LHCN-M2 (cell line): ENCODE measurements around the gene ASB1. TPM values are rescaled to one million over a fixed set of nuclear protein-coding genes. Genes with fewer than 3 reads are reported as not detected.

Source experiments
- DNase-seq: peaks from one replicate; pipeline ENCODE4 v3.0.0-alpha.2; 2012; ENCODE audit warnings: low read depth
- polyA plus RNA-seq: library from polyadenylated mRNA; unstranded; fragments of >200 nt; gene quantifications from one replicate; pipeline ENCODE4 v1.2.1, GENCODE V29; 2012; ENCODE audit warnings: missing spikeins
- total RNA-seq: library from RNA; depleted of rRNA; stranded (reverse); fragments of >200 nt; gene quantifications from 2 replicates; pipeline ENCODE4 v1.2.3, GENCODE V29; 2014; rRNA removed

Gene ASB1, protein sequence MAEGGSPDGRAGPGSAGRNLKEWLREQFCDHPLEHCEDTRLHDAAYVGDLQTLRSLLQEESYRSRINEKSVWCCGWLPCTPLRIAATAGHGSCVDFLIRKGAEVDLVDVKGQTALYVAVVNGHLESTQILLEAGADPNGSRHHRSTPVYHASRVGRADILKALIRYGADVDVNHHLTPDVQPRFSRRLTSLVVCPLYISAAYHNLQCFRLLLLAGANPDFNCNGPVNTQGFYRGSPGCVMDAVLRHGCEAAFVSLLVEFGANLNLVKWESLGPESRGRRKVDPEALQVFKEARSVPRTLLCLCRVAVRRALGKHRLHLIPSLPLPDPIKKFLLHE
- total RNA-seq, result 23.8 and 30.4 TPM in 2 replicates
- polyA plus RNA-seq, result 41.7 TPM

- DNase-seq, result peak; percentile 77
These were observed at the start of gene ASB1 for GRCh38 chr2:238426568-238427434. TSS of gene ASB1 (plus strand) at chr2:238426927. CDS start at chr2:238427071, 144 bp downstream.

- peak; percentile 51 for DNase-seq
These were observed 48.3 kb upstream of the ASB1 start for GRCh38 chr2:238378230-238379095.

DNA sequence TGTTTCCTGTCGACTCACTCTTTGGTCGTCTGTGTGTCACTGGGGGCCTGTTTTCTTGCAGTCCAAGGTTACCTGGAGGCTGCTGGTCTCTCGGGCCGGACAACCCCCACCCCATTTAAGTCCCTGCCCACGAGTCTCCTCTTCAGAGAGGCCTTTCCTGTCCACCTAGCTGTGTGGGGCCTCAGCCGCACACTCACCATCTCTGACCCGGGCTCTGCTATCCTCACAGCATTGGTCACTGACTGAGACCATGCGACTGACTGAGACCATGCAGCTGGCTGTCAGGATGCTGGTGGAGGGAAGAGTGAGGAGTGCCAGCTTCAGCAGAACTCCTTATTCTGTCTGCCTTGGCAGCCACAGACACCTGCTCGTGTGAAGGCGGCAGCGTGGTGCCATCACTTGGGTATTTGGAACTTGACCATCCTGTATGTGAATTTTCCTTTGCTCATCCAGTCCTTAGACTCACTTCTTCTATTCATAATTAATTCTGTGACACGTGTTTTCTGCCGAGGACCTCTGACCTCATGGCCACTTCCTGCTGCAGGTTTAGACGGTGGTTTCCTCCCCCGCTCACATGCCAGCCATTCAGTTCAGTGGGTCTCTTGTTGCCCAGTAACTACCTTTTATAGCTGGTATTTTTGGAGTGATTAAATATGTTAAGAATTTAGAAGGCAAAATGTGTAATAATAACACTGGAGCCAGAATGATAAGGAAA is 47.5 kb upstream of the ASB1 start:
- peak; percentile 81 for DNase-seq

GRCh38 chr2:238380336-238380735 is 46.4 kb upstream of the ASB1 start:
- DNase-seq, result no peak

- peak; percentile 93 for DNase-seq
These were observed 45.9 kb upstream of the ASB1 start for GRCh38 chr2:238380785-238381184.

DNA sequence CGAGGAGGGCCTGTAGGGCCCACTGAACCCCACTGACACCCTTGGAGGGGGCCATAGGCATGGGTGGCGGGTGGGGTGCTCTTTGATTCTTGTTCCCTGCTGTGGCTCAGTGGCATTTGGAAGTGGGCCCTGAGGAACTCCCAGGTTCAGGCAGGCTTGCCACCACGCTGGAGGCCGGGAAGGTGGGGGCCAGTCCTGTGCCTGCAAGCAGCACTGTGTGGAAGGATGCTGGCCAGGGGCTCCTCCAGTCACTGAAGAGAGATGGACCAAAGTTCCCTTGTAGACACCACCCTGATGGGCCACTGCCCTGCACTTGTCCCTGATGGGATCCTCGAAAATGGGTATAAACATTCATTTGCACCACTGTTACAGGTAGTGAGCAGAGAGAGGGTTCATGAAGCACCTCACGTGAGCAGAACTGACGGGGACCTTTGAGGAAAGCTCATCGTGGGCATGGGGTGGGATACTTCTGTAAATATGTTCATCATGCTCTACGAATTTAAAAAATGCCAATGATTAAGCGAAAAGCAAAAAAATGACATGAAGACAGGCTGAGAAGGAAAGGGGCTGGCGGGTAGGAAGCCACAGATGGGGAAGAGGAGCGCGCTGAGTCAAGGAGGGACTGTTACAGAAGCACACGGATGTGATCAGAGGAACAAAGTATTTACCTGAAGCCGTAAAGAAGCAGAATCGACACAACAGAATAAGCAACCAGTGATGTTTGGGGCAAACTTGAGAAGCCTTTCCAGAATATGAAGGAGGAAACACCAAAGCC is 45.2 kb upstream of the ASB1 start:
- DNase-seq, result no peak

GRCh38 chr2:238382381-238382781 is 44.3 kb upstream of the ASB1 start:
- no peak for DNase-seq

DNA sequence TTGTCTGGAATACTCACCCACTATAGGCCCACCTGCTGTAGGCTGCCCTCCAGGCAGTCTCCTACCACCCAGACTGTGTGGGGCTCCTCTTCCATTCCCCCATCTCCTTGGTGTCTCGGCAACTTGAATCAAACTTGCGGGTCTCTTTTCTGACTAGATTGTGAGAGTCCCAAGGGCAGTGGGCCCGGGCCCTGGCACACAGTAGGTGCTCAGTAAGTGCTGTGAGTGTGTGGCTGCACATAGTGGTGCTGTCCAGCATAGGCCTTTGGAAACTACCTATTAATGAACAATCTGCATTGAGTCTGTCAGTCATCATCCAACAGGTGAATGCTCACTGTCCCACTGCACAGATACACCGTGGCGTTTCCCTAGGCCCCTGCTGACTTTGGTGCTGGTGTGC is 43.6 kb upstream of the ASB1 start:
- DNase-seq, result no peak

GRCh38 chr2:238383743-238384380 is 42.9 kb upstream of the ASB1 start:
- no peak for DNase-seq

DNA sequence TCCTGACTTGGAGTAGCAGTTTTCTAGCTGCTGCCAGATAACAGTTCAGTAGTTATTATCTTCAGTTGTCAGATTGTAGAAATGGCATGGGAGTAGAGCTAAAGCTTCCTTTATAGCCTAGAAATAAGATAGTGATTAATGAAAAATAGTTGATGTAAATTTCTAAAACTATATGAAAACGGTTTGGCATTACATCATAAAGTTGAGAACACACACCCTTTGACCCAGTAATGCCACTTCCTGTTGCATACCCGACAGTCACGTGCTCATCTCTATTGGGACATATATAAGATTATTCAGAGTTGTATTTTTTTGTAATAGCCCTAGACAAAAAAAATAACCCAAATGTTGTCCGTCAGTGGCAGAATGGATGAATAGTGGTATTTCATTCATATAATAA is 39.4 kb upstream of the ASB1 start:
- DNase-seq, result no peak

DNA sequence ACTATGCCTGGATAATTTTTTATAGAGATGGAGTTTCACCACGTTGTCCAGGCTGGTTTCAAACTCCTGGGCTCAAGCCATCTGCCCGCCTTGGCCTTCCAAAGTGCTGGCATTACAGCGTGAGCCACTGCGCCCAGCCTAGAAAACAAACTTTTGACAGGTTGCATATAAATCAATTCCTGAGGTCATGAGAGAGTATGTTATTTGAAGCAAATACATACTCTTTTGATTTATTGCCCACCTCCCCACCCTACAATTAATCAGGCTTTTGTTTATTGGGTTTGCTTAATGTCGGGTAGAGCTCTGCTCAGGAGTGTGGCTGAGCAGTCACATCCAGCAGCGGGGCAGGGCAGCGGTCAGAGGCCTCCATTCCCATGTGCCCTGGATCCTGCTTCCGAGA is 37.9 kb upstream of the ASB1 start:
- DNase-seq, result no peak

GRCh38 chr2:238389988-238390589 is 36.6 kb upstream of the ASB1 start:
- DNase-seq, result no peak

GRCh38 chr2:238391042-238391689 is 35.6 kb upstream of the ASB1 start:
- DNase-seq, result no peak

DNA sequence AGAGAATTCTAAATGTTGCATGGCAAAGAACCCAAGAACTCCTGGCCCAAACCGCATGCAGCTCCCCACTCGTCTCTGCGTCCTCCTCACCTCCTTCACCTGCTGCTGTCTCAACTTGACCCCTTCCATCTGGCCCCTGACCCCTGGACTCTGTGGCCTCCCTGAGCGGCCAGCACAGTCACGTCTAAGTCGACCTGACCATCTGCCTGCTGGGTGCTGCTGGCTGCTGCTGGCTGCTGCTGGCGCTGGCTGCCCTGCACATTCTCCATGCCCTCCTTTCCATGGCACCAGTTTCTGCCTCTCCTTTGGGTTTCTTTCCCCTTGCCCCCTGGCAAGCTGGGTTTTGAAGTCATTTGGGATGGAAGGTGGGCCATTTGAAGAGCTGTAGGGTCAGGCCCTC is 30.1 kb upstream of the ASB1 start:
- DNase-seq, result no peak

GRCh38 chr2:238397356-238397755 is 29.4 kb upstream of the ASB1 start:
- DNase-seq, result no peak

DNA sequence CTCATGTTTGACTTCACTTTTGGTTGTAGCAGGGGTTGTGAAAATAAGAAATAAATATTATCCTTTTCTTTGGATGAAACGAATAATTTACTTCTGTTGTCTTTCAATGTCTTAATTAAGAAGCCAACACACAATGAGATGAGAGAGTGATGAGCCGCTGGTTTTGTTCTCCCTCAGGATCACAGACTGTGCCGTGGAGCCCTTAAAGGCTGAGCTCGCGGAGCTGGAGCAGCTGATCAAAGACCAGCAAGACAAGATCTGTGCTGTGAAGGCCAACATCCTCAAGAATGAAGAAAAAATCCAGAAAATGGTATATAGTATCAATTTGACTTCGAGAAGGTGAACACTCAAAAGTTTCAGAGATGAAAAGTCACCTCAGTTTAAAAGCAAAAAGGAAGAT is 28.1 kb upstream of the ASB1 start:
- no peak for DNase-seq

DNA sequence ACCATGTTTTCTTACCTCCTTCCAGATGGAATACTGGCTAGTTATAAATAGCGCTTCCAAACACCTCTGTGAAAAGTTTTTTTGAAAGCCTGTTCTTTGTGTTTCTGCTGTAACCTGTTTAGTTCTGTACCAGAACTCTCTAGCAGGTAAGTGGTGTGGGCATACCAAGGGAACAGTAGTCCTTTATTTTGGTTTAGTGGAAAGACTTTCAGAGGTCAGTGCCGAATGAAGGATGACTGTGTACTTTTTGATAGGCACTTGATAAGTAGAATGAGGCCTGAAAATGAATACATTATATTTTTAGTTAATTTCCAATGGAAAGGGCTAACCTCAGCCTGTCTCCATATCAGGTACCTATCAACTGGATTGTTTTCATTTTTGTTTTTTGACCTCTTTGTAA is 27.6 kb upstream of the ASB1 start:
- no peak for DNase-seq

DNA sequence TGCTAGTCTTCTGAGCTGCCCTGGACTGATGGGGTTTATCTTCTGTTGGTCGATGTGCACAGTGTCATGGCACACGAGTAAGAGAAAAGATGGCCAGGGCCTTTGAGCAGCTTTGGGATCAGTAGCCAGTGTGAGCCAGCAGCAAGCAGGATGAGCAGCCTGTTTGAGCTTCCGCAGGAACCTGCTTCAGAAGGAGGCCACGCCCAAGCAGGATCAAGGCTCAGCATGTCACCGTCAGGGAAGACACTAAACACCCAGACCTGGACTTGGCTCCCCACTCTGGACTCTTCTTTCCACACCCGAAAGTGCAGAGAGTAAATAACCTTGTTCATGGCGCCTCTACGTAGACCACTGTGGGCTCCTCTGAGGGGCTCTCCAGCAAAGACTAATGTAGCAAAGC is 25.2 kb upstream of the ASB1 start:
- no peak for DNase-seq
